GM18868 (cell line): Measurements from ENCODE around the gene KCNA10.

Source experiments
- ATAC-seq: cut with Tn5 transposase; IDR thresholded peaks from one replicate; pipeline ENCODE4 v1.9.1; 2021; ENCODE audit warnings: mild to moderate bottlenecking, moderate library complexity; ENCODE audit not compliant: unreplicated experiment

KCNA10 gene

GRCh38 chr1:110478886-110479285 is 40.1 kb downstream of the KCNA10 start:
- no peak for ATAC-seq

- no peak for ATAC-seq
These were observed 40.9 kb downstream of the KCNA10 start for GRCh38 chr1:110477967-110478640.

GRCh38 chr1:110477445-110477957 is 41.5 kb downstream of the KCNA10 start:
- no peak for ATAC-seq

GRCh38 chr1:110477041-110477440 is 41.9 kb downstream of the KCNA10 start:
- no peak for ATAC-seq

GRCh38 chr1:110476028-110476765 is 42.8 kb downstream of the KCNA10 start:
- ATAC-seq, result no peak

GRCh38 chr1:110475362-110476027 is 43.5 kb downstream of the KCNA10 start:
- no peak for ATAC-seq

GRCh38 chr1:110474444-110474843 is 44.5 kb downstream of the KCNA10 start:
- ATAC-seq, result no peak

- no peak for ATAC-seq
These were observed 46.4 kb downstream of the KCNA10 start for GRCh38 chr1:110472546-110472945.

GRCh38 chr1:110471131-110471530 is 47.8 kb downstream of the KCNA10 start:
- no peak for ATAC-seq
